Measurements from ENCODE around the gene LINGO3.

- no peak for TF ChIP-seq CTCF (IDR thresholded peaks at IDR 0.05)
- TF ChIP-seq POLR2A (IDR thresholded peaks at IDR 0.05): no peak
Measured at GRCh38 chr19:2336528-2337328, 28.8 kb upstream of the LINGO3 start.
